ENCODE data around the gene COL11A2.

Gene COL11A2

GRCh38 chr6:33177552-33178446 is 14.5 kb downstream of the COL11A2 start:
- Histone ChIP-seq H3K4me1 (ENCODE audit: control insufficient read depth, insufficient read depth, low read length) (peaks cover 2% of the 10 kb centered on the region; the same call in 1 of the 2 replicates), H3K9me3 (ENCODE audit: control insufficient read depth, insufficient read depth, low read length) (no peaks in the 10 kb centered on the region), H3K27ac (ENCODE audit: low read depth, low read length) (no peak overlapping the region), H3K27me3 (ENCODE audit: control insufficient read depth, insufficient read depth, low read length) (no peaks in the 10 kb centered on the region), H3K9ac (ENCODE audit: low read depth, low read length) (no peak overlapping the region), H3K36me3 (ENCODE audit: control insufficient read depth, insufficient read depth, low read length) (no peaks in the 10 kb centered on the region), H3K4me3 (ENCODE audit: low read depth, low read length) (no peak overlapping the region)

DNA sequence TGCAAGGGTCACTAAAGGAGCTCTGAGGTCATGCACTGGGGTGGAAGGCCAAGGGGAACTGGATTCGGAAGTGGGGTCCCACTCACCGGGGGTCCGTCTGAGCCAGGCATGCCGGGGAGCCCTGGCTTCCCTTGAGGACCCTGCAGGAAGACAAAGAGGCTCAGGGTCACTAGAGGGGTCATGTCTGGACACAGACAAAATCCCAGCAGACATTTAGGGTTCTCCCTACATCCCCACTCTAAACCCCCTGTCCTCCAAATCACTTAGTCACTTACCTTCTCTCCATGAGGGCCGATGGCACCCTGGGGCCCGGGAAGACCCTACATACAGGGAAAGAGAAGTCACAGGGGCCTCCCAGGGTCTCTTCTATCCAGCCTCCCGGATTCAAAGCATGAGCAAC is 15.4 kb downstream of the COL11A2 start:
- no peak overlapping the region for H3K4me3 ChIP-seq (ENCODE audit: low read depth, low read length)
- no peaks in the 10 kb centered on the region for H3K9me3 ChIP-seq (ENCODE audit: control insufficient read depth, insufficient read depth, low read length)

DNA sequence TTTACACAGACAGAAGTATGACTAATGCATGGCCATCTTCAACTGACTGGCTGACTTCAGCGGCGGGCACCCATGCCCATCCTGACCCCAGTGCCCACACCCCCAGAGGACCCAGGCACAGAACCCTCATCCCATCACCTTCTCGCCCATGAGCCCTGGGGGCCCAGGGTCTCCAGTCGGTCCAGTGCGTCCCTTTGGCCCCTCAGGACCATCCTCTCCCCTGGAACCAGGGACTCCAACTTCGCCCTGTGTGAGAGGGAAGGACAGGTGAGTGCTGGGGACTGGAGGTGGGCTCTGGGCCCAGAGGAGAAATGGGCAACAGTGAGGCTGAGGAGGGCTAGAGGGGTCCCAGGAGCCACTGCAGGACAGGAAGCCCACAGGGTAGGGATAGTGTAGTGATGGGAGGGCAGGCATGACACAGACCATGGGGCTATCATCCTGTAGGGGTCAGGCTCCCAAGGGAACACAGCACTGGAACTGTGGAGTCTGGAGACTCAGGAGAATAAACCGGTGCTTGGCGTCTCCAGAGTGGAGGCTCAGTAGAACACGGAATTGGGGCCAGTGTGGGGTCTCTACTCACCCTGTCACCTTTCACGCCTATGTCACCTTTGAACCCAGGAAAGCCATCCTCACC is 16.7 kb downstream of the COL11A2 start:
- H3K36me3 ChIP-seq (ENCODE audit: control insufficient read depth, insufficient read depth, low read length): no peaks in the 10 kb centered on the region
- no peaks in the 10 kb centered on the region for H3K27me3 ChIP-seq (ENCODE audit: control insufficient read depth, insufficient read depth, low read length)
- H3K4me3 ChIP-seq (ENCODE audit: low read depth, low read length): no peak overlapping the region
- no peak overlapping the region for H3K27ac ChIP-seq (ENCODE audit: low read depth, low read length)
- no peak overlapping the region for H3K9ac ChIP-seq (ENCODE audit: low read depth, low read length)
- peaks cover 6% of the 10 kb centered on the region; the same call in 1 of the 2 replicates for H3K4me1 ChIP-seq (ENCODE audit: control insufficient read depth, insufficient read depth, low read length)
- H3K9me3 ChIP-seq (ENCODE audit: control insufficient read depth, insufficient read depth, low read length): no peaks in the 10 kb centered on the region

More for the DNA sequence above, 15.4 kb downstream of the COL11A2 start:
- H3K27ac ChIP-seq (ENCODE audit: low read depth, low read length): no peak overlapping the region
- no peak overlapping the region for H3K9ac ChIP-seq (ENCODE audit: low read depth, low read length)
- no peaks in the 10 kb centered on the region for H3K27me3 ChIP-seq (ENCODE audit: control insufficient read depth, insufficient read depth, low read length)
- H3K4me1 ChIP-seq (ENCODE audit: control insufficient read depth, insufficient read depth, low read length): peaks cover 6% of the 10 kb centered on the region; the same call in 1 of the 2 replicates
- H3K36me3 ChIP-seq (ENCODE audit: control insufficient read depth, insufficient read depth, low read length): no peaks in the 10 kb centered on the region

DNA sequence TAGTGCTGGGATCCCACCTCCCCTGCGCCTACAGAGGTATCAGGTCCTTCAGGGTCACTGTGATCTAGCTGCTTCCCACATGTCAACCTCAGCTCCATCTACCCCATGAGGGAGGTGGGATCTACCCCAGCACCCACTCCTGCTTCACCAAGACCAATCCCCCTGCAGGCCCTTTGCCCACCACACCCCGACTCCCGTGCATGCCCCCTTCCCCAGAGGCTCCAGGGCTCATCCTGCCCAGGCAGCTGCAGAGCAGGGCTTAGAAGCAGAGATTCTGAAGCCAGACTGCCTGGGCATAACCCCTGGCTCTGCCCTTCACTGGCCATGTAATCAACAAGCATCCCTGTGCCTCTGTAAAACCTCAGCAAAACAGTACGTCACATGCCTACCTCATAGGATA is 17.5 kb downstream of the COL11A2 start:
- Histone ChIP-seq H3K36me3 (ENCODE audit: control insufficient read depth, insufficient read depth, low read length) (no peaks in the 10 kb centered on the region), H3K27me3 (ENCODE audit: control insufficient read depth, insufficient read depth, low read length) (no peaks in the 10 kb centered on the region), H3K27ac (ENCODE audit: low read depth, low read length) (no peak overlapping the region), H3K9ac (ENCODE audit: low read depth, low read length) (no peak overlapping the region), H3K4me1 (ENCODE audit: control insufficient read depth, insufficient read depth, low read length) (peaks cover 6% of the 10 kb centered on the region; the same call in 1 of the 2 replicates), H3K4me3 (ENCODE audit: low read depth, low read length) (no peak overlapping the region), H3K9me3 (ENCODE audit: control insufficient read depth, insufficient read depth, low read length) (no peaks in the 10 kb centered on the region)

- Histone ChIP-seq H3K36me3 (ENCODE audit: control insufficient read depth, insufficient read depth, low read length) (no peaks in the 10 kb centered on the region), H3K27ac (ENCODE audit: low read depth, low read length) (no peak overlapping the region), H3K4me1 (ENCODE audit: control insufficient read depth, insufficient read depth, low read length) (peaks cover 6% of the 10 kb centered on the region; the same call in 1 of the 2 replicates), H3K9me3 (ENCODE audit: control insufficient read depth, insufficient read depth, low read length) (no peaks in the 10 kb centered on the region), H3K9ac (ENCODE audit: low read depth, low read length) (no peak overlapping the region), H3K4me3 (ENCODE audit: low read depth, low read length) (no peak overlapping the region), H3K27me3 (ENCODE audit: control insufficient read depth, insufficient read depth, low read length) (no peaks in the 10 kb centered on the region)
Measured at GRCh38 chr6:33173535-33174180, 18.6 kb downstream of the COL11A2 start.

DNA sequence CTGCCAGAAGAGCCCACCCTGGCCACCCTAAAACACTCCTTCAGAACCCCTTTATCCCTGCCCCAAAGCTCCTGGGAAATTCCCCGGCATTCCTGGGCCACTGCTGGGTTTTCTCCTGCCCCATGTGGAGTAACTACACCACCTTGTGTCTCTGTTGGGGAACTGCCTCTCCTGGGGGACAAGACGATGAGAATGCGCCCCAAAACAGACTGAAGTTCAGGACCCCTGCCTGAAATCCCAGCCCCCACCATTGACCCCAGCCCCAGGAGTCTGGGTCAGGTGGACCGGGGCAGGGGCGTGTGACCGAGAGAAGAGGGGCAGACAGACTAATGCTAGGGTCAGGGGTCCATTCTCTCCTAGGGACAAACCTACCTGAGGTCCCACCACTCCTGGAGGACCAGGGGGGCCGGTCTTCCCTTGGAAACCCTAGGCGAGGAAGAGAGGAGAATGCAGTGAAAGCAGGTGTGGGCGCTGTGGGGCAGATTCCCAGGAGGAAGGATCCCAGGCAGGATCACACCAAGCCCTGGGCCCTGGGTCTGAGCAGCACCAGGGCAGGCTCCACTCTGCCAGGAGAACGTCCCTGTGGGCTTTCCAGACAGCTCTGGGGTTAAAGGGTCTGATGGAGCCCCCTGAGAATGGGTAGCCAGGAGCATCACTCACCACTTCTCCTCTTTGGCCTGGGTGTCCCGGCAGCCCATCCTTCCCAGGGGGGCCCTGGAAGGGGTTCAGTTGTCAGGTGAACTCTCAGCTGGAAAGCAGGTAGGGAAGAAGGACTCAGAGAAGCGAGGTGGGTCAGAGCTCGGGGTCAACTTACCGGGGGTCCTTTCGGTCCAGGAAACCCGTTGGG is 19.4 kb downstream of the COL11A2 start:
- Histone ChIP-seq H3K9ac (ENCODE audit: low read depth, low read length) (no peak overlapping the region), H3K27me3 (ENCODE audit: control insufficient read depth, insufficient read depth, low read length) (no peaks in the 10 kb centered on the region), H3K27ac (ENCODE audit: low read depth, low read length) (no peak overlapping the region), H3K4me3 (ENCODE audit: low read depth, low read length) (no peak overlapping the region), H3K4me1 (ENCODE audit: control insufficient read depth, insufficient read depth, low read length) (peaks cover 6% of the 10 kb centered on the region; the same call in 1 of the 2 replicates), H3K9me3 (ENCODE audit: control insufficient read depth, insufficient read depth, low read length) (no peaks in the 10 kb centered on the region), H3K36me3 (ENCODE audit: control insufficient read depth, insufficient read depth, low read length) (no peaks in the 10 kb centered on the region)

- no peaks in the 10 kb centered on the region for H3K36me3 ChIP-seq (ENCODE audit: control insufficient read depth, insufficient read depth, low read length)
- H3K9me3 ChIP-seq (ENCODE audit: control insufficient read depth, insufficient read depth, low read length): no peaks in the 10 kb centered on the region
- H3K4me1 ChIP-seq (ENCODE audit: control insufficient read depth, insufficient read depth, low read length): peaks cover 6% of the 10 kb centered on the region; the same call in 1 of the 2 replicates
- H3K4me3 ChIP-seq (ENCODE audit: low read depth, low read length): no peak overlapping the region
- H3K27ac ChIP-seq (ENCODE audit: low read depth, low read length): no peak overlapping the region
- H3K9ac ChIP-seq (ENCODE audit: low read depth, low read length): no peak overlapping the region
- H3K27me3 ChIP-seq (ENCODE audit: control insufficient read depth, insufficient read depth, low read length): no peaks in the 10 kb centered on the region
Measured at GRCh38 chr6:33171880-33172687, 20.2 kb downstream of the COL11A2 start.

- Histone ChIP-seq H3K4me3 (ENCODE audit: low read depth, low read length) (no peak overlapping the region), H3K27me3 (ENCODE audit: control insufficient read depth, insufficient read depth, low read length) (no peaks in the 10 kb centered on the region), H3K4me1 (ENCODE audit: control insufficient read depth, insufficient read depth, low read length) (peaks cover 6% of the 10 kb centered on the region; the same call in 1 of the 2 replicates), H3K36me3 (ENCODE audit: control insufficient read depth, insufficient read depth, low read length) (no peaks in the 10 kb centered on the region), H3K9me3 (ENCODE audit: control insufficient read depth, insufficient read depth, low read length) (no peaks in the 10 kb centered on the region), H3K27ac (ENCODE audit: low read depth, low read length) (no peak overlapping the region), H3K9ac (ENCODE audit: low read depth, low read length) (no peak overlapping the region)
Measured at GRCh38 chr6:33171016-33171879, 21.0 kb downstream of the COL11A2 start.

DNA sequence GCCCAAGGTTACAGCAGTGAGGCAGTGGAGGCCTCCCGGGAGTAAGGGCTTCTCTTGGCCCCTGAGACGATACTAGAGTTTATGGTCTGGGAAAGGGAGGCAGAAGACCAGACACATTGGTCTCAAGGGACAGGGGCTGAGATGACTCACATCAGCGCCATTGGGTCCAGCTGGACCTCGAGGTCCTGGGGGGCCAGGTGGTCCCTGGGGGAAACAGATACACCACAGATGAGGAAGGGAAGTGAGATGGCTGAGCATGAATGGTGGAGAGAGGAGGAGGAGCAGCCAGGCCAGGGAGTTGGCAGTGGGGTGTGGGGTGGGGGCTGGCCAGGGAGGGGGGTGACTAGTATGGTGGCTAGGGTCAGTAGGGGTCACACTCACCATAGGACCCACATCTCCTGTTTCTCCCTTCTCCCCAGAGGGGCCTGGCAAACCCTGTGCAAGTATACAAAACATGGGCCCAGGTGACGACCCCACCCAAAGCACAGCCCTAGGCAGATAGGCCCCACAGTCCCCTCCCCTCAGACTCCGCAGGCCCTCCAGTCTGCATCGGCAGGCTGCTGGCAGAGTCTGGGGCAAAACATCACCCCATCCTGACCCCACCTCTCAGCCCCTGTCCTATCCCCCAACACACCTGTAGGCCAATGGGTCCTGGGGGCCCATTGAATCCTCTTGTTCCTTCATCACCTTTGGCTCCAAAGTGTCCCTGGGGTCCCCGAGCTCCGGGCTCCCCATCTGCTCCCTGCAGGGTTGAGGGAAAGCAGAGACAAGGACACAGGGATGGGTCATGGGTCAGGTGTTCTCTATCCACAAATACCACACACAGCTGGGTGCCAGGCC is 21.9 kb downstream of the COL11A2 start:
- Histone ChIP-seq H3K4me1 (ENCODE audit: control insufficient read depth, insufficient read depth, low read length) (peaks cover 6% of the 10 kb centered on the region; the same call in 1 of the 2 replicates), H3K36me3 (ENCODE audit: control insufficient read depth, insufficient read depth, low read length) (no peaks in the 10 kb centered on the region), H3K9me3 (ENCODE audit: control insufficient read depth, insufficient read depth, low read length) (no peaks in the 10 kb centered on the region), H3K27me3 (ENCODE audit: control insufficient read depth, insufficient read depth, low read length) (no peaks in the 10 kb centered on the region), H3K9ac (ENCODE audit: low read depth, low read length) (no peak overlapping the region), H3K4me3 (ENCODE audit: low read depth, low read length) (no peak overlapping the region), H3K27ac (ENCODE audit: low read depth, low read length) (no peak overlapping the region)

Measured in HUES48 (cell line).